Prostate gland (tissue), 2 donors: ENCODE results near the gene OLIG2. TPM values are rescaled to one million over a fixed set of nuclear protein-coding genes. Genes with fewer than 3 reads are reported as not detected.

ENCODE experiments used
- DNase-seq: peaks from one replicate; pipeline ENCODE4 v3.0.0-alpha.2; 2019; ENCODE audit warnings: low spot score
- H3K27ac ChIP-seq, 2 donors: fragments of 200-600 bp; sonication (generic); 2 replicates each; pipeline ENCODE4 v1.5.1; 2017 to 2019
- H3K27me3 ChIP-seq: fragments of 200-600 bp; sonication (generic); replicated peaks from 2 replicates; pipeline ENCODE4 v1.5.1; 2019; ENCODE audit not compliant: insufficient read depth
- H3K36me3 ChIP-seq, 2 donors: fragments of 200-600 bp; sonication (generic); 1 replicate in 1 of 2; 2 replicates in 1 of 2; pipeline versions ENCODE4 v1.5.1 to v1.8.1; 2017 to 2019
- H3K4me1 ChIP-seq: fragments of 200-600 bp; sonication (generic); replicated peaks from 2 replicates; pipeline ENCODE4 v1.5.1; 2019
- H3K4me3 ChIP-seq, 2 donors: fragments of 200-600 bp; sonication (generic); 2 replicates each; pipeline ENCODE4 v1.5.1; 2017 to 2019
- H3K9me3 ChIP-seq: fragments of 200-600 bp; sonication (generic); 2 replicates; pipeline ENCODE4 v1.5.1; 2017
- CTCF ChIP-seq, 4 experiments: fragments of 200-600 bp in 2 of 4; fragments of 450-650 bp in 2 of 4; sonication (generic) in 2 of 4; IDR thresholded peaks; 1 replicate in 3 of 4; 2 replicates in 1 of 4; pipeline ENCODE4 v1.5.1; 2016 to 2019; ENCODE audit warnings: antibody characterized with exemption in 4 of 4, mild to moderate bottlenecking in 2 of 4, moderate library complexity in 2 of 4
- POLR2A ChIP-seq: fragments of 450-650 bp; IDR thresholded peaks from one replicate; pipeline ENCODE4 v1.6.1; 2016; ENCODE audit warnings: antibody characterized with exemption, mild to moderate bottlenecking
- POLR2AphosphoS5 ChIP-seq: sonication (generic); formaldehyde crosslinking; IDR thresholded peaks from one replicate; pipeline ENCODE4 v1.6.1; 2017; ENCODE audit warnings: antibody characterized with exemption
- WGBS: methylation state at CpG from one replicate; pipeline ENCODE4 v1.1.5; 2018; 5-methylcytosine and 5-hydroxymethylcytosine counted together
- intact Hi-C: fragments of 100-400 bp; cut with DNase I; formaldehyde crosslinking; loops from one replicate; pipeline ENCODE4 v1.14.2; 2022
- total RNA-seq, 2 donors: library from RNA; depleted of rRNA; stranded (reverse); fragments of >200 nt; gene quantifications; one replicate each; pipeline ENCODE4 v1.1.0, GENCODE V29; 2016

Gene OLIG2
- total RNA-seq, 2 donors from 2014 or later, result not detected

- DNase-seq, result no peak
- intact Hi-C loops, result no loop called here
- TF ChIP-seq CTCF (IDR thresholded peaks at IDR 0.05) (no peak), POLR2AphosphoS5 (no peak), POLR2A (no peak)
- Histone ChIP-seq H3K9me3 (no peaks in the 10 kb centered on the region), H3K36me3 (no peaks in the 10 kb centered on the region), H3K4me1 (no peaks in the 10 kb centered on the region), H3K4me3 (no peak overlapping the region), H3K27me3 (peaks cover 67% of the 10 kb centered on the region), H3K27ac (no peak overlapping the region)
- WGBS, result 12% methylated on average over 17 of the region's 17 CpGs
Observed at GRCh38 chr21:33022489-33022827, 3.3 kb upstream of the OLIG2 start.

- no peak for DNase-seq
- 1% methylated on average over 44 of the region's 52 CpGs for WGBS
- Histone ChIP-seq H3K36me3 (no peaks in the 10 kb centered on the region), H3K27ac (no peak overlapping the region), H3K9me3 (no peaks in the 10 kb centered on the region), H3K4me3 (no peak overlapping the region), H3K27me3 (peaks cover 72% of the 10 kb centered on the region), H3K4me1 (no peaks in the 10 kb centered on the region)
- TF ChIP-seq CTCF (IDR thresholded peaks at IDR 0.05) (no peak), POLR2AphosphoS5 (no peak), POLR2A (no peak)
- intact Hi-C loops, result no loop called here
Observed at GRCh38 chr21:33022828-33023573, 2.7 kb upstream of the OLIG2 start.

GRCh38 chr21:33023574-33024200 is 2.0 kb upstream of the OLIG2 start:
- no peak overlapping the region for H3K4me3 ChIP-seq
- TF ChIP-seq CTCF (IDR thresholded peaks at IDR 0.05) (no peak), POLR2AphosphoS5 (no peak), POLR2A (no peak)
- 7% methylated on average over 49 of the region's 49 CpGs for WGBS
- no peaks in the 10 kb centered on the region for H3K9me3 ChIP-seq
- H3K4me1 ChIP-seq, result no peaks in the 10 kb centered on the region
- no peak overlapping the region for H3K27ac ChIP-seq
- no peaks in the 10 kb centered on the region for H3K36me3 ChIP-seq
- peaks cover 79% of the 10 kb centered on the region for H3K27me3 ChIP-seq
- DNase-seq, result no peak
- intact Hi-C loops, result no loop called here

- peaks cover 82% of the 10 kb centered on the region for H3K27me3 ChIP-seq
- no peak overlapping the region for H3K27ac ChIP-seq
- H3K36me3 ChIP-seq, result no peaks in the 10 kb centered on the region
- TF ChIP-seq POLR2A, result no peak
- TF ChIP-seq CTCF (IDR thresholded peaks at IDR 0.05), result no peak
- TF ChIP-seq POLR2AphosphoS5, result no peak
- no peak overlapping the region for H3K4me3 ChIP-seq
- no peaks in the 10 kb centered on the region for H3K4me1 ChIP-seq
- intact Hi-C loops, result no loop called here
- H3K9me3 ChIP-seq, result no peaks in the 10 kb centered on the region
- 7% methylated on average over 40 of the region's 40 CpGs for whole genome bisulfite sequencing
- DNase-seq, result no peak
Observed at GRCh38 chr21:33024201-33025103, 1.3 kb upstream of the OLIG2 start.
